ENCODE data around the gene TBX6.

Gene TBX6

DNA sequence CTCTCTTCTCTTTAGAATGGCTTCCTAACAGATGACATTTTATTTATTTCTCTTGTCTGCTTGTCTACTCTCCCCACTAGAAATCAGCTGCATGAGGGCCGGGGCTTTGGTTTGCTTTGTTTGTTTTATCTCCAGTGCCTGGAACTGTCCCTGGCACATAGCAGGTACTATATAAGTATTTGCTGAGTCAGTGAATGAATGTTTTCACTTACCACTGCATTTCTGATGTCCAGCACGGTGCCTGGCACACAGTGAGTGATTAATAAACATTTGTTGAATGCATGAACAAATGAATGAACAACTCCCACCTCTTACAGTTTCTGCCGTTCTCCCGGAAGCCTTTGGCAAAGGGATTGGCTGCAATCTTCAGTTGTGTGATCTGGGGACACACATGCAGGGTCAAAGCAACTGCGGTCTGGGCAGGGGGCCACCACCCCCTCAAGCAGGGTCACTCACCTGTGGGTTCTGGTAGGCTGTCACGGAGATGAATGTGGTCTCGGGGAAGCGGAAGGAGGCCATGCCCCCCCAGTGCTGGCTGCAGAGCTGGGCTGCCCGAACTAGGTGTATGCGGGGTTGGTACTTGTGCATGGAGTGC, 3.4 kb downstream of the TBX6 start:
- Mint-ChIP-seq H3K27ac (peak overlapping the region in 1 of 3 experiments; percentile 56), H3K4me3 (peak overlapping the region in 1 of 3 experiments; percentile 62), H3K9me3 (no peaks in the 10 kb centered on the region), H3K36me3 (ENCODE audit: low read depth) (peaks cover 20% of the 10 kb centered on the region), H3K27me3 (ENCODE audit: low read depth) (no peaks in the 10 kb centered on the region), H3K4me1 (peaks cover 27% of the 10 kb centered on the region)
- no peak for TF ChIP-seq CTCF (IDR thresholded peaks at IDR 0.05; ENCODE audit: unreplicated experiment in 3 of 3)

DNA sequence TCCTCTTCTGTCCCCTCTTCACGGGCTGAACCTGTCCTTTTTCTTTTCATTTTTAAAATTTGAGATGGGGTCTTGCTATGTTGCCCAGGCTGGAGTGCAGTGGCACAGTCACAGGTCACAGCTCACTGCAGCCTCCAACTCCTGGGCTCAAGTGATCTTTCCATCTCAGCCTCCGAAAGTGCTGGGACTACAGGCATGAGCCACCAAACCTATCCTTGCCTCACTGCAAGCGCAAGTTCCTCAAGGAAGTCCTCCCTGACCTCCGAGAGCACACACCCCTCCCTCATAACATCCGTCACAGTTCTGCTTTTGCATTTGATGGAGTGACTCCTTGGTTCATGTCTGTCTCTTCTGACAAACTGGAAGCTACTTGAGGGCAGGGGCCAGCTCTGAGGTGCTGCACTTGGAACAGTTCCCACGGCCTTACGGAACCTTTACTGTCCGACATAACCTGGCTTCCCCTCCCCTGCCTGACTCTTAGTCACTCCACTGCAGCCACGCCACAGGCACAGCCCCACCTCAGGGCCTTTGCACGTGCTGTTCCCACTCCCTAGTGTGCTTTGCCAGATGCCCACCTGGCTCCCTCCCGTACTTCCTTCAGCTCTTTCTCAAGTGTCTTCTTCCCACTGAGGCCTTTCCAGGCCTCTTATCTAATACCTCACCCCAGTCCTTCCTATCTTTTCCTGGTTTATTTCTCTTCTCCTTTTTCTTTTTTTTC, 4.4 kb downstream of the TBX6 start:
- Mint-ChIP-seq H3K27me3 (ENCODE audit: low read depth) (no peaks in the 10 kb centered on the region), H3K4me3 (no peak overlapping the region), H3K36me3 (ENCODE audit: low read depth) (peaks cover 27% of the 10 kb centered on the region), H3K27ac (no peak overlapping the region), H3K9me3 (no peaks in the 10 kb centered on the region), H3K4me1 (peaks cover 19% of the 10 kb centered on the region)
- TF ChIP-seq CTCF (IDR thresholded peaks at IDR 0.05; ENCODE audit: unreplicated experiment in 3 of 3), result no peak

GRCh38 chr16:30086291-30087140, 5.2 kb downstream of the TBX6 start:
- H3K9me3 Mint-ChIP-seq, result no peaks in the 10 kb centered on the region
- TF ChIP-seq CTCF (IDR thresholded peaks at IDR 0.05; ENCODE audit: unreplicated experiment in 3 of 3), result no peak
- no peak overlapping the region for H3K27ac Mint-ChIP-seq

GRCh38 chr16:30085820-30086219, 5.9 kb downstream of the TBX6 start:
- H3K27ac Mint-ChIP-seq, result no peak overlapping the region
- no peaks in the 10 kb centered on the region for H3K27me3 Mint-ChIP-seq (ENCODE audit: low read depth)
- peaks cover 10% of the 10 kb centered on the region for H3K4me1 Mint-ChIP-seq
- no peak overlapping the region for H3K4me3 Mint-ChIP-seq
- peaks cover 39% of the 10 kb centered on the region for H3K36me3 Mint-ChIP-seq (ENCODE audit: low read depth)
- no peak for TF ChIP-seq CTCF (IDR thresholded peaks at IDR 0.05; ENCODE audit: unreplicated experiment in 3 of 3)
- H3K9me3 Mint-ChIP-seq, result no peaks in the 10 kb centered on the region

More at GRCh38 chr16:30086291-30087140, 5.2 kb downstream of the TBX6 start:
- H3K4me3 Mint-ChIP-seq, result no peak overlapping the region
- H3K27me3 Mint-ChIP-seq (ENCODE audit: low read depth), result no peaks in the 10 kb centered on the region
- peaks cover 11% of the 10 kb centered on the region for H3K4me1 Mint-ChIP-seq
- peaks cover 34% of the 10 kb centered on the region for H3K36me3 Mint-ChIP-seq (ENCODE audit: low read depth)

GRCh38 chr16:30085247-30085646, 6.5 kb downstream of the TBX6 start:
- Mint-ChIP-seq H3K4me3 (no peak overlapping the region), H3K4me1 (peaks cover 8% of the 10 kb centered on the region), H3K27ac (no peak overlapping the region), H3K27me3 (ENCODE audit: low read depth) (no peaks in the 10 kb centered on the region), H3K9me3 (no peaks in the 10 kb centered on the region), H3K36me3 (ENCODE audit: low read depth) (peaks cover 41% of the 10 kb centered on the region)
- TF ChIP-seq CTCF (IDR thresholded peaks at IDR 0.05; ENCODE audit: unreplicated experiment in 3 of 3), result no peak
